Body of pancreas (tissue), 4 donors: ENCODE measurements around the gene PCCA.

ENCODE experiments used
- CTCF ChIP-seq, 7 experiments: fragments of 450-650 bp in 4 of 7; fragments of 200-600 bp in 3 of 7; sonication (generic) in 3 of 7; IDR thresholded peaks; one replicate each; pipeline ENCODE4 v1.5.1; 2016 to 2019; ENCODE audit warnings: antibody characterized with exemption in 7 of 7
- POLR2A ChIP-seq, 3 donors: fragments of 450-650 bp; IDR thresholded peaks; one replicate each; pipeline ENCODE4 v1.6.1; 2016; ENCODE audit warnings: antibody characterized with exemption in 3 of 3, mild to moderate bottlenecking in 2 of 3

GRCh38 chr13:100443998-100444328, 355.1 kb downstream of the PCCA start:
- no peak for TF ChIP-seq POLR2A (IDR thresholded peaks at IDR 0.05)
- TF ChIP-seq CTCF (IDR thresholded peaks at IDR 0.05) = no peak
